Measurements from ENCODE around the gene XRCC2.

XRCC2 gene

GRCh38 chr7:152643979-152644559 is 31.9 kb downstream of the XRCC2 start:
- Histone ChIP-seq H3K4me1 (ENCODE audit: insufficient read depth, insufficient read length) (no peaks in the 10 kb centered on the region), H3K27me3 (ENCODE audit: insufficient read depth, insufficient read length) (no peaks in the 10 kb centered on the region), H3K4me3 (ENCODE audit: insufficient read length, low read depth) (no peak overlapping the region), H3K36me3 (ENCODE audit: insufficient read depth, insufficient read length, low read length) (peaks cover 43% of the 10 kb centered on the region), H3K9me3 (ENCODE audit: insufficient read depth, low read length) (no peaks in the 10 kb centered on the region), H3K9ac (ENCODE audit: insufficient read length, low read depth) (no peak overlapping the region)
- no peak for DNase-seq (ENCODE audit: low read depth, low spot score)
- no peak for TF ChIP-seq ZNF274 (IDR thresholded peaks at IDR 0.05; ENCODE audit: low read depth, low read length)
- TF ChIP-seq SUZ12 (IDR thresholded peaks at IDR 0.05; ENCODE audit: extremely low read depth, insufficient read depth, insufficient read length), result no peak
- TF ChIP-seq YY1 (IDR thresholded peaks at IDR 0.05; ENCODE audit: insufficient read depth, insufficient read length), result no peak

DNA sequence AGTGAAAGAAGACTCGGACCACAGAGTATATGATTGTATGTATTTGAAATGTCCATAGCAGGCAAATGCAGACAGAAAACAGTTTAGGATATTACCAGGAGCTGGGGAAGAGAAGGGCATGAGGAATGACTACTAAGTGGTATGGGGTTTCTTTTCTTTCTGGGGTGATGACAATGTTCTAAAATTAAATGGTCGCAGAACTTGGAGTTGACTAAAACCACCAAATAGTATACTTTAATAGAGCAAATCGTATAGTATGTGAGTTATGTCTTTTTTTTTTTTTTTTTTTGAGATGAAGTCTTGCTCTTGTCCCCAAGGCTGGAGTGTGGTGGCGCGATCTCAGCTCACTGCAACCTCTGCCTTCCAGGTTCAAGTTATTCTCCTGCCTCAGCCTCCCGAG is 34.6 kb downstream of the XRCC2 start:
- no peaks in the 10 kb centered on the region for H3K4me1 ChIP-seq (ENCODE audit: insufficient read depth, insufficient read length)
- H3K4me3 ChIP-seq (ENCODE audit: insufficient read length, low read depth), result no peak overlapping the region

DNA sequence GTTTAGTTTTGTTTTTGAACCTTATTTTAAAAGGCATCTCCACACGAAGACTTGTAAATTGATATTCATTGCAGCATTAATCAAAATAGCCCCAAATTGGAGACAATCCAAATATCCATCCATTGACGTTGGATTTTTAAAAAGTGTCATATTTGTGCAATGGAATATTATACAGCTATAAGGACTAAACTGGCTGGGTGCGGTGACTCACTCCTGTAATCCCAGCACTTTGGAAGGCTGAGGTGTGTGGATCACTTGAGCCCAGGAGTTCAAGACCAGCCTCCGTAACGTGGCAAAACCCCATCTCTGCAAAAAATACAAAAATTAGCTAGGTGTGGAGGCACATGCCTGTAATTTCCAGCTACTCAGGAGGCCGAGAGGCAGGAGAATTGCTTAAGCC is 35.1 kb downstream of the XRCC2 start:
- H3K36me3 ChIP-seq (ENCODE audit: insufficient read depth, insufficient read length, low read length), result peaks cover 12% of the 10 kb centered on the region
- no peak overlapping the region for H3K9ac ChIP-seq (ENCODE audit: insufficient read length, low read depth)
- DNase-seq (ENCODE audit: low read depth, low spot score), result no peak
- H3K27me3 ChIP-seq (ENCODE audit: insufficient read depth, insufficient read length), result no peaks in the 10 kb centered on the region
- no peaks in the 10 kb centered on the region for H3K9me3 ChIP-seq (ENCODE audit: insufficient read depth, low read length)
- TF ChIP-seq SUZ12 (IDR thresholded peaks at IDR 0.05; ENCODE audit: extremely low read depth, insufficient read depth, insufficient read length), result no peak
- TF ChIP-seq YY1 (IDR thresholded peaks at IDR 0.05; ENCODE audit: insufficient read depth, insufficient read length), result no peak
- TF ChIP-seq ZNF274 (IDR thresholded peaks at IDR 0.05; ENCODE audit: low read depth, low read length), result no peak
- no peak overlapping the region for H3K4me3 ChIP-seq (ENCODE audit: insufficient read length, low read depth)
- H3K4me1 ChIP-seq (ENCODE audit: insufficient read depth, insufficient read length), result no peaks in the 10 kb centered on the region

More for the DNA sequence above, 34.6 kb downstream of the XRCC2 start:
- Histone ChIP-seq H3K36me3 (ENCODE audit: insufficient read depth, insufficient read length, low read length) (peaks cover 17% of the 10 kb centered on the region), H3K27me3 (ENCODE audit: insufficient read depth, insufficient read length) (no peaks in the 10 kb centered on the region), H3K9me3 (ENCODE audit: insufficient read depth, low read length) (no peaks in the 10 kb centered on the region), H3K9ac (ENCODE audit: insufficient read length, low read depth) (no peak overlapping the region)
- no peak for TF ChIP-seq SUZ12 (IDR thresholded peaks at IDR 0.05; ENCODE audit: extremely low read depth, insufficient read depth, insufficient read length)
- no peak for TF ChIP-seq ZNF274 (IDR thresholded peaks at IDR 0.05; ENCODE audit: low read depth, low read length)
- no peak for TF ChIP-seq YY1 (IDR thresholded peaks at IDR 0.05; ENCODE audit: insufficient read depth, insufficient read length)
- no peak for DNase-seq (ENCODE audit: low read depth, low spot score)

DNA sequence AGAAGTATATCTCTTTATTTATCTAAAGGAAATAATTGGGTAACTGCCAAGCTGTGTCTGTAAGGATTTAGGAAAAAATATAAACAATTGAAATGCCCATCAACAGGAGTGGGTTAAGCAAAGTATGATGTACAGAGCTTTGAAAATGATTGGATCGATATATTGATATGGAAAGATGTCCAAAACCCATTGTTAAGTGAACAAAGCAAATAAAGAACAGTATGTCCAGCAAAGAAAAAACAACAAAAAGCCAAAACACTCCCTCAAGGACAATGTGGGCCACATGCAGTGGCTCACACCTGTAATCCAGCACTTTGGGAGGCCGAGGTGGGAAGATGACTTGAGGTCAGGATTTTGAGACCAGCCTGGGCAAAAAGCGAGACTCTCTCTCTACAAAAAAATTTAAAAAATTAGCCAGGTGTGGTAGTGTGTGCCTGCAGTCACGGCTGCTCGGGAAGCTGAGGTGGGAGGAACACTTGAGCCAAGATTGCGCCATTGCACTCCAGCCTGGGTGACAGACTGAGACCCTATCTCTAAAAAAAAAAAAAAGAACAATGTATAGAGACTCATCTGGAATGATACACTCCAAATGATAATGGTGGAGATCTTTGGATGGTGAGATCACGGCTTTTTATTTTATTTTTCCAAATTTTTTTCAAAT is 37.9 kb downstream of the XRCC2 start:
- Histone ChIP-seq H3K4me3 (ENCODE audit: insufficient read length, low read depth) (no peak overlapping the region), H3K36me3 (ENCODE audit: insufficient read depth, insufficient read length, low read length) (no peaks in the 10 kb centered on the region), H3K4me1 (ENCODE audit: insufficient read depth, insufficient read length) (no peaks in the 10 kb centered on the region), H3K27me3 (ENCODE audit: insufficient read depth, insufficient read length) (no peaks in the 10 kb centered on the region), H3K9ac (ENCODE audit: insufficient read length, low read depth) (no peak overlapping the region), H3K9me3 (ENCODE audit: insufficient read depth, low read length) (no peaks in the 10 kb centered on the region)
- TF ChIP-seq YY1 (IDR thresholded peaks at IDR 0.05; ENCODE audit: insufficient read depth, insufficient read length) (no peak), ZNF274 (IDR thresholded peaks at IDR 0.05; ENCODE audit: low read depth, low read length) (no peak), SUZ12 (IDR thresholded peaks at IDR 0.05; ENCODE audit: extremely low read depth, insufficient read depth, insufficient read length) (no peak)
- DNase-seq (ENCODE audit: low read depth, low spot score), result no peak

DNA sequence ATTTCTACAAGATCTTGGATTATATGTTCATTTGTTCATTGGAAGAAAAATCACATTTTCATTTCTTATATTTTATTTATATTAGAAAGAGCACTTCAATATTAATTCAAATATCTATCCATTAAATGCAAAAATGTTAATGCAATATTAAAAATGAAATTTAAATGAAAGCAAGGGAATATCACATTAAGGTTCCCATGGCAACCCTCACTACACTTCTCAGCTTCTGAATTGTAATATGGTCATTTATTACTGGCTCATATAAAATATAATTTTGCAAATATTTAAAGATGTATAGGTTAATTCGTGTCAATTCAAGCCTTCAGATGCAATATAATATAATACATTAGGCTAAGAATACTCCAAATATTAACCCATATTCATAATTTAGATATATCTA is 38.8 kb downstream of the XRCC2 start:
- no peak overlapping the region for H3K4me3 ChIP-seq (ENCODE audit: insufficient read length, low read depth)
- H3K36me3 ChIP-seq (ENCODE audit: insufficient read depth, insufficient read length, low read length), result no peaks in the 10 kb centered on the region
- H3K9ac ChIP-seq (ENCODE audit: insufficient read length, low read depth), result no peak overlapping the region
- H3K9me3 ChIP-seq (ENCODE audit: insufficient read depth, low read length), result no peaks in the 10 kb centered on the region
- H3K4me1 ChIP-seq (ENCODE audit: insufficient read depth, insufficient read length), result no peaks in the 10 kb centered on the region
- no peak for DNase-seq (ENCODE audit: low read depth, low spot score)
- no peaks in the 10 kb centered on the region for H3K27me3 ChIP-seq (ENCODE audit: insufficient read depth, insufficient read length)
- TF ChIP-seq SUZ12 (IDR thresholded peaks at IDR 0.05; ENCODE audit: extremely low read depth, insufficient read depth, insufficient read length), result no peak
- TF ChIP-seq ZNF274 (IDR thresholded peaks at IDR 0.05; ENCODE audit: low read depth, low read length), result no peak
- TF ChIP-seq YY1 (IDR thresholded peaks at IDR 0.05; ENCODE audit: insufficient read depth, insufficient read length), result no peak

DNA sequence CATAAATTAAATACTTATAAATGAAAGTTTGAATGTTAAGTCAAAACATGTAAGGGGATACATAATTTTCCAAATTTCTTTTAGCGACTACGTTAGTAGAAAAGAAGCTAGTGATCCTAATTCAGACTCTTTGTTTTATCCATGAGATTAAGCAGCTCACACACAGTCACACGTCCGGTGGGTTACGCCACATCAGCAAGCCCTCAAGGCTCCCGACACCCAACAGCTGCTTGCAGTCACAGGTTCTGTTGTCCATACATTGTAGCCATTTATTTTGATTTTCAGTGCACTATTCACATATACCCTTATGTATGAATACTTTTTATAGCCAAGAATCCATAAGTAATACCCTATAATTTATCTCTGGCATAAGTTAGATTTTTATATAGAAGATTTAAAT is 39.5 kb downstream of the XRCC2 start:
- Histone ChIP-seq H3K9me3 (ENCODE audit: insufficient read depth, low read length) (no peaks in the 10 kb centered on the region), H3K4me3 (ENCODE audit: insufficient read length, low read depth) (no peak overlapping the region), H3K27me3 (ENCODE audit: insufficient read depth, insufficient read length) (no peaks in the 10 kb centered on the region), H3K4me1 (ENCODE audit: insufficient read depth, insufficient read length) (no peaks in the 10 kb centered on the region), H3K9ac (ENCODE audit: insufficient read length, low read depth) (no peak overlapping the region), H3K36me3 (ENCODE audit: insufficient read depth, insufficient read length, low read length) (no peaks in the 10 kb centered on the region)
- no peak for DNase-seq (ENCODE audit: low read depth, low spot score)
- TF ChIP-seq SUZ12 (IDR thresholded peaks at IDR 0.05; ENCODE audit: extremely low read depth, insufficient read depth, insufficient read length), result no peak
- no peak for TF ChIP-seq YY1 (IDR thresholded peaks at IDR 0.05; ENCODE audit: insufficient read depth, insufficient read length)
- no peak for TF ChIP-seq ZNF274 (IDR thresholded peaks at IDR 0.05; ENCODE audit: low read depth, low read length)

DNA sequence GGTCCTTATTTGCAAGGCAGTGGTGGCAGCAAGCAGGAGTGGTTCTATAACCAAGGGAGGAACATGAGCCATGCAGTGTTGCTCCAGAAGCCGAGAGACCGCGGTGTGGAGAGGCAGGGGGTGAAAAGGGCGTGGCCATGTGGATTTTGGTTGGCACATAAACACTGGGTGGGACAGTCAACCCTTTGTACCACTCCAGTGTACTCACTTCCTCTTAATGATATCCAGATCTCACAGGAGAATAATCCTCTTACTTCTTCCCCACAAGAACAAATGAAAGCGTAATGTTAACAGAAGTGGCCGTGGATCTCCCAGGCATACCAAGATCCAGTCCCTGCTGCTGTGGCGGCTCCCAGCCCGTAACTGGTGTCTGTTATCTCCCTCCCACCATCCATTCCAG is 42.4 kb downstream of the XRCC2 start:
- no peak for DNase-seq (ENCODE audit: low read depth, low spot score)
- H3K4me1 ChIP-seq (ENCODE audit: insufficient read depth, insufficient read length), result no peaks in the 10 kb centered on the region

More for the DNA sequence above, 42.4 kb downstream of the XRCC2 start:
- no peaks in the 10 kb centered on the region for H3K9me3 ChIP-seq (ENCODE audit: insufficient read depth, low read length)
- no peak for TF ChIP-seq ZNF274 (IDR thresholded peaks at IDR 0.05; ENCODE audit: low read depth, low read length)
- no peak for TF ChIP-seq SUZ12 (IDR thresholded peaks at IDR 0.05; ENCODE audit: extremely low read depth, insufficient read depth, insufficient read length)
- no peak for TF ChIP-seq YY1 (IDR thresholded peaks at IDR 0.05; ENCODE audit: insufficient read depth, insufficient read length)
- no peak overlapping the region for H3K4me3 ChIP-seq (ENCODE audit: insufficient read length, low read depth)
- H3K36me3 ChIP-seq (ENCODE audit: insufficient read depth, insufficient read length, low read length), result no peaks in the 10 kb centered on the region
- H3K9ac ChIP-seq (ENCODE audit: insufficient read length, low read depth), result no peak overlapping the region
- no peaks in the 10 kb centered on the region for H3K27me3 ChIP-seq (ENCODE audit: insufficient read depth, insufficient read length)

All from NT2/D1 (cell line).